CD4-positive, alpha-beta T cell treated with Interleukin-4 for 4 hours (primary cell): Measurements from ENCODE around the gene UBR4.

Experiments used
- DNase-seq: peaks from one replicate; pipeline ENCODE4 v3.0.0-alpha.2; 2020

Gene UBR4

GRCh38 chr1:19032701-19033514 lies 177.2 kb downstream of the UBR4 start:
- DNase-seq: no peak

- no peak for DNase-seq
Measured at GRCh38 chr1:19032413-19032695, 177.7 kb downstream of the UBR4 start.

- no peak for DNase-seq
Measured at GRCh38 chr1:19029191-19030085, 180.6 kb downstream of the UBR4 start.

GRCh38 chr1:19028546-19029129 lies 181.4 kb downstream of the UBR4 start:
- no peak for DNase-seq

- no peak for DNase-seq
Measured at GRCh38 chr1:19028110-19028509, 182.0 kb downstream of the UBR4 start.
